HepG2 (cell line): ENCODE data around the gene ACAD11. TPM values are rescaled to one million over a fixed set of nuclear protein-coding genes. Genes with fewer than 3 reads are reported as not detected.

Experiments used
- DNMT1 ChIP-seq: sonication (generic); formaldehyde crosslinking; IDR thresholded peaks from 2 replicates; pipeline ENCODE4 v1.5.1; 2020; ENCODE audit warnings: mild to moderate bottlenecking, missing genetic modification reagents
- ELF4 ChIP-seq: sonication (generic); formaldehyde crosslinking; IDR thresholded peaks from 2 replicates; pipeline ENCODE4 v1.5.0; 2020; ENCODE audit warnings: missing genetic modification reagents, mild to moderate bottlenecking, moderate library complexity, borderline replicate concordance
- FOSL2 ChIP-seq: sonication (generic); formaldehyde crosslinking; IDR thresholded peaks from 2 replicates; pipeline ENCODE4 v1.4.0; 2020; ENCODE audit warnings: missing genetic modification reagents
- KLF12 ChIP-seq: sonication (generic); formaldehyde crosslinking; IDR thresholded peaks from 2 replicates; pipeline ENCODE4 v1.4.0; 2020; ENCODE audit warnings: missing genetic modification reagents, borderline replicate concordance
- KMT2B ChIP-seq: IDR thresholded peaks from 2 replicates; pipeline ENCODE4 v1.6.1; 2016; ENCODE audit warnings: missing genetic modification reagents, missing compliant biosample characterization
- NFE2L1 ChIP-seq: sonication (generic); formaldehyde crosslinking; IDR thresholded peaks from 2 replicates; pipeline ENCODE4 v1.4.0; 2020; ENCODE audit warnings: missing genetic modification reagents, mild to moderate bottlenecking, borderline replicate concordance
- REPIN1 ChIP-seq: sonication (generic); formaldehyde crosslinking; IDR thresholded peaks from 2 replicates; pipeline ENCODE4 v1.8.0; 2022; ENCODE audit warnings: missing genetic modification reagents, low read depth, mild to moderate bottlenecking, borderline replicate concordance
- SNAPC4 ChIP-seq: sonication (generic); formaldehyde crosslinking; IDR thresholded peaks from 2 replicates; pipeline ENCODE4 v1.4.0; 2020; ENCODE audit warnings: mild to moderate bottlenecking, missing genetic modification reagents
- SP140L ChIP-seq: sonication (generic); formaldehyde crosslinking; IDR thresholded peaks from 2 replicates; pipeline ENCODE4 v1.4.0; 2020; ENCODE audit warnings: missing genetic modification reagents, borderline replicate concordance
- ZNF256 ChIP-seq: sonication (generic); formaldehyde crosslinking; conservative IDR thresholded peaks from 2 replicates; pipeline ENCODE4 v1.4.0; 2020; ENCODE audit warnings: missing genetic modification reagents
- ZNF335 ChIP-seq: sonication (generic); formaldehyde crosslinking; IDR thresholded peaks from 2 replicates; pipeline ENCODE4 v1.4.0; 2020; ENCODE audit warnings: missing genetic modification reagents
- ZNF34 ChIP-seq: sonication (generic); formaldehyde crosslinking; IDR thresholded peaks from 2 replicates; pipeline ENCODE4 v1.4.0; 2020; ENCODE audit warnings: mild to moderate bottlenecking, missing genetic modification reagents, borderline replicate concordance
- ZNF768 ChIP-seq: sonication (generic); formaldehyde crosslinking; IDR thresholded peaks from 2 replicates; pipeline ENCODE4 v1.4.0; 2020; ENCODE audit warnings: missing genetic modification reagents
- polyA plus RNA-seq, 8 experiments: library from polyadenylated mRNA; depleted of rRNA in 3 of 8; stranded (reverse) in 7 of 8; unstranded in 1 of 8; fragments of >200 nt; fragmentation: Illumina TruSeq in 4 of 8; extraction: Trizol in 4 of 8; gene quantifications; 2 replicates each; pipeline versions ENCODE4 v1.2.1 to v1.2.3, GENCODE V29; 2011 to 2016; ENCODE audit warnings: low read depth in 4 of 8, missing spikeins in 1 of 8, mixed read lengths in 1 of 8; ENCODE audit not compliant: insufficient read depth in 1 of 8
- total RNA-seq, 5 experiments: library from RNA; depleted of rRNA; stranded (reverse); fragments of >200 nt; fragmentation: Illumina TruSeq; extraction: Trizol; gene quantifications; 2 replicates each; pipeline ENCODE4 v1.2.3, GENCODE V29; 2016; ENCODE audit warnings: low read depth in 1 of 5
- TF ChIP-seq, protein P1 (sequence below), 2 experiments: sonication (generic) in 1 of 2; formaldehyde crosslinking in 1 of 2; IDR thresholded peaks; 2 replicates each; pipeline versions ENCODE4 v1.4.0 to v1.6.1; 2016 to 2020; ENCODE audit warnings: borderline replicate concordance in 1 of 2, low read depth in 1 of 2, mild to moderate bottlenecking in 1 of 2, missing genetic modification reagents in 1 of 2
- TF ChIP-seq, protein P2 (sequence below): sonication (generic); formaldehyde crosslinking; IDR thresholded peaks from 2 replicates; pipeline ENCODE4 v1.5.1; 2020; ENCODE audit warnings: mild to moderate bottlenecking, moderate library complexity, missing genetic modification reagents
- TF ChIP-seq, protein P3 (sequence below): sonication (generic); formaldehyde crosslinking; IDR thresholded peaks from 2 replicates; pipeline ENCODE4 v1.4.0; 2020; ENCODE audit warnings: mild to moderate bottlenecking, low read depth, missing genetic modification reagents

ACAD11 gene
- total and polyA plus RNA-seq, 2 of the 13 experiments (the other 11 are each of a cell fraction or from before 2014, with no cell fraction given) = 30.6 to 56.9 TPM

GRCh38 chr3:132659365-132660051 is at the start of gene ACAD11 (continued):
- TF ChIP-seq, protein P1, sequence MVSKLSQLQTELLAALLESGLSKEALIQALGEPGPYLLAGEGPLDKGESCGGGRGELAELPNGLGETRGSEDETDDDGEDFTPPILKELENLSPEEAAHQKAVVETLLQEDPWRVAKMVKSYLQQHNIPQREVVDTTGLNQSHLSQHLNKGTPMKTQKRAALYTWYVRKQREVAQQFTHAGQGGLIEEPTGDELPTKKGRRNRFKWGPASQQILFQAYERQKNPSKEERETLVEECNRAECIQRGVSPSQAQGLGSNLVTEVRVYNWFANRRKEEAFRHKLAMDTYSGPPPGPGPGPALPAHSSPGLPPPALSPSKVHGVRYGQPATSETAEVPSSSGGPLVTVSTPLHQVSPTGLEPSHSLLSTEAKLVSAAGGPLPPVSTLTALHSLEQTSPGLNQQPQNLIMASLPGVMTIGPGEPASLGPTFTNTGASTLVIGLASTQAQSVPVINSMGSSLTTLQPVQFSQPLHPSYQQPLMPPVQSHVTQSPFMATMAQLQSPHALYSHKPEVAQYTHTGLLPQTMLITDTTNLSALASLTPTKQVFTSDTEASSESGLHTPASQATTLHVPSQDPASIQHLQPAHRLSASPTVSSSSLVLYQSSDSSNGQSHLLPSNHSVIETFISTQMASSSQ (IDR thresholded peaks at IDR 0.05; ENCODE audit: low read depth) = no peak
- TF ChIP-seq, protein P1 (CRISPR knock-in tag; IDR thresholded peaks at IDR 0.05; ENCODE audit: borderline replicate concordance) = peak; percentile 46; the same call in 1 of the 2 replicates
- TF ChIP-seq DNMT1 (CRISPR knock-in tag) = 0 out of 2 replicates have a peak, but pooled peaks have one; percentile 37
- no peak for TF ChIP-seq KMT2B (CRISPR knock-in tag)
- TF ChIP-seq, protein P2, sequence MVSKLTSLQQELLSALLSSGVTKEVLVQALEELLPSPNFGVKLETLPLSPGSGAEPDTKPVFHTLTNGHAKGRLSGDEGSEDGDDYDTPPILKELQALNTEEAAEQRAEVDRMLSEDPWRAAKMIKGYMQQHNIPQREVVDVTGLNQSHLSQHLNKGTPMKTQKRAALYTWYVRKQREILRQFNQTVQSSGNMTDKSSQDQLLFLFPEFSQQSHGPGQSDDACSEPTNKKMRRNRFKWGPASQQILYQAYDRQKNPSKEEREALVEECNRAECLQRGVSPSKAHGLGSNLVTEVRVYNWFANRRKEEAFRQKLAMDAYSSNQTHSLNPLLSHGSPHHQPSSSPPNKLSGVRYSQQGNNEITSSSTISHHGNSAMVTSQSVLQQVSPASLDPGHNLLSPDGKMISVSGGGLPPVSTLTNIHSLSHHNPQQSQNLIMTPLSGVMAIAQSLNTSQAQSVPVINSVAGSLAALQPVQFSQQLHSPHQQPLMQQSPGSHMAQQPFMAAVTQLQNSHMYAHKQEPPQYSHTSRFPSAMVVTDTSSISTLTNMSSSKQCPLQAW = 0 out of 2 replicates have a peak, but pooled peaks have one; percentile 8
- TF ChIP-seq NFE2L1 (CRISPR knock-in tag) = no peak
- TF ChIP-seq FOSL2 (CRISPR knock-in tag) = peak; percentile 21; the same call in 1 of the 2 replicates
- TF ChIP-seq ZNF34 (CRISPR knock-in tag) = 0 out of 2 replicates have a peak, but pooled peaks have one; percentile 52
- TF ChIP-seq ZNF768 (CRISPR knock-in tag) = peak; percentile 20; the same call in 1 of the 2 replicates
- TF ChIP-seq REPIN1 (CRISPR knock-in tag) = peak; percentile 43; the same call in 1 of the 2 replicates
- peak; percentile 53; the same call in 1 of the 2 replicates for TF ChIP-seq ZNF256 (CRISPR knock-in tag)
- TF ChIP-seq SP140L = no peak
- TF ChIP-seq, protein P3, sequence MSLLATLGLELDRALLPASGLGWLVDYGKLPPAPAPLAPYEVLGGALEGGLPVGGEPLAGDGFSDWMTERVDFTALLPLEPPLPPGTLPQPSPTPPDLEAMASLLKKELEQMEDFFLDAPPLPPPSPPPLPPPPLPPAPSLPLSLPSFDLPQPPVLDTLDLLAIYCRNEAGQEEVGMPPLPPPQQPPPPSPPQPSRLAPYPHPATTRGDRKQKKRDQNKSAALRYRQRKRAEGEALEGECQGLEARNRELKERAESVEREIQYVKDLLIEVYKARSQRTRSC (CRISPR knock-in tag) = no peak; the same call in 1 of the 2 replicates
- TF ChIP-seq SNAPC4 (CRISPR knock-in tag) = no peak
- TF ChIP-seq KLF12 = peak; percentile 13; the same call in 1 of the 2 replicates
- TF ChIP-seq ELF4 (CRISPR knock-in tag) = peak; percentile 41; the same call in 1 of the 2 replicates
- no peak for TF ChIP-seq ZNF335
